Measurements from ENCODE around the gene NF1.
"Not testable (repeated sequence)": the region's sequence is repeated elsewhere in the genome, so short reads cannot be mapped to it uniquely, and the experiment has no call there.

Gene NF1

DNA sequence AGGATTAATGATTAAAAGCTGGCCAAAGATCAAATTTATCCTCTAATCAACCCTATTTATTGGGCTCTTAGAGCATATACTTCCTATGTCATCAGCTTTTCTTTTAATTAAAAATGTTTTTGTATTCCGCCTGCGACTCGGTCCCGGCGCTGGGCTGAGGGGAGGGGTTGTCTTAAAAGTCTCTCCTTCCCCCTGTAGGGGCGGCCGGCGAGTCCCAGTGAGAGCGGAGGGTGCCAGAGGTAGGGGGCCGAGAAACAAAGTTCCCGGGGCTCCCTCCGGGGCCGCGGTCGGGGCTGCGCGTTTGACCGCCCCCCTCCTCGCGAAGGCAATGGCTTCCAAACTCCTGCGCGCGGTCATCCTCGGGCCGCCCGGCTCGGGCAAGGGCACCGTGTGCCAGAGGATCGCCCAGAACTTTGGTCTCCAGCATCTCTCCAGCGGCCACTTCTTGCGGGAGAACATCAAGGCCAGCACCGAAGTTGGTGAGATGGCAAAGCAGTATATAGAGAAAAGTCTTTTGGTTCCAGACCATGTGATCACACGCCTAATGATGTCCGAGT, 250.5 kb downstream of the NF1 start:
- DNase-seq (ENCODE audit: low read depth in 3 of 3): not testable (repeated sequence)

DNA sequence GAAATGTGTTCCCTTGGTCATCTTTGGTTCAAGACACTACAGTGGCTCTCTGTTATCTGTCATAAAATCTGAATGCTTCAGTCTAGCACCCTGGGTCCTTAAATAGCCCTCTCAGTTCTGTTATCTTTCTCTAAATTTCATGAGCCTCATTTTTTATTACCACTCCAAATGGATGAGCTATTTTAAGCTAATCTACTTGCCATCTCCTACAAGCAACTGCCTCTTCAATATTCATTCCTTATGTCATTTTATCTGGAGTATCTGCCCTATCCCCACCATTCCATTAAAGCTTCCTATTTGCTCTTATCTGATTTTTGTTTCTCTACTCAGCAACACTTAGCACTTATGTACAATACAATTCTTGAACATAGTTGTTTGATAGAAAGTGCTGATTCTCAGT, 254.7 kb downstream of the NF1 start:
- no peak for DNase-seq (ENCODE audit: low read depth in 3 of 3)

DNA sequence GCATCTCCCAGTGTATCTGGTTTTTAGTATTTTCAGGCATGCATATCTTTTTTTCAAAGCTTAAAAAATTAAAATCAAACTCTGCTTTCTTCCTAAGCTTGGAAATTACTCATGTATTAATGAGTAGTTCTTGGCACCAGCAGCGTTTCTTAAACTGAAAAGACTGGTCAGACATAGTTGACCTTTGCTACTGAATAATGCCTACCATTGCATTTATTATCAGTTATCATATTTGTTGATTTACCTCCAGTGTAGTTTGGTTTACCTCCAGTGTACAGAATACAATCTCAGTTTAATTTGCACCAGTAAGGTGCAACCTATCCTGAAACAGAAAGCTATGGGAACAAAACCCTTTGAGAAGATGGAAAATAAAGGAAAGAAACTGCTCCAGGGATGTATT, 261.2 kb downstream of the NF1 start:
- DNase-seq (ENCODE audit: low read depth in 3 of 3): no peak

DNA sequence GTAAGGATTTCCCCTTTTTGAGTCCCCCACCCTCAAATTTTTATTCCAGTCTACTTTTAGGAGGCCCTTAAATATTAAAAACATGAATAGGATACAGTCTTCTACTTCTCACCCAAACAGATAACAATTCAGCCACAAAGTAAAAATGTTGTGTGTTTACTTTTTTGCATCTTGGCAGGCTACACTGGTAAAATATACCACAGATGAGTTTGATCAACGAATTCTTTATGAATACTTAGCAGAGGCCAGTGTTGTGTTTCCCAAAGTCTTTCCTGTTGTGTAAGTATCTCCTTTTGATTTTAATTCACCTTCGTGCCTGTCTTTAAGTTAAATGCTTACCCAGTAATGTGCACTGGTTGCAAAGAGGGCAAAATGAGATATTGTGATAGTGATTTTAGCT, 262.3 kb downstream of the NF1 start:
- no peak for DNase-seq (ENCODE audit: low read depth in 3 of 3)

DNA sequence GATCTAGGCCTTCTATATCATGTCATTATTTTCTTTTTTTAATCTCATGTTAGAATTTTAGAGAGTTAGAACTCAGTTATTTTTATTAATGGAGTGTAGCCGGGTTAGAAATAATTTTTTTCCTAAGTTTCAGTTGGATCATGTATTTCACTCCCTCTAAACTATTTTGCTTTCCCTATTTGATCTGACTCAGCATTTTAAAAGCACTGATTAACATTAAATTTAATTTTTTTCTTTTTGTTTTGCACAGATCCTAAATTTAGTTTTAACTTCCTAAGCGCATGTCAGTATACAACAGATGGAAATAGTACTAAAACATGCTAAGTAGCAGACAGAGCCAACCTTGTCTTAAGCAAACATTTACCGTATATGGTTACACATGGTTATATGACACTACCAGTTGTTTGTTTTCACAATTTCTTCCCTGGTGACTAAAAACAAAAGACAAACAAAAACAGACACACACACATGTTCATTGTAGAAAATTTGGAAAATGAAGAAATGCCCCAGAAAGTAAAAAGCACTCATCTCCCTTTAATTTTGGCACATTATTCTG, 263.1 kb downstream of the NF1 start:
- DNase-seq (ENCODE audit: low read depth in 3 of 3): no peak

DNA sequence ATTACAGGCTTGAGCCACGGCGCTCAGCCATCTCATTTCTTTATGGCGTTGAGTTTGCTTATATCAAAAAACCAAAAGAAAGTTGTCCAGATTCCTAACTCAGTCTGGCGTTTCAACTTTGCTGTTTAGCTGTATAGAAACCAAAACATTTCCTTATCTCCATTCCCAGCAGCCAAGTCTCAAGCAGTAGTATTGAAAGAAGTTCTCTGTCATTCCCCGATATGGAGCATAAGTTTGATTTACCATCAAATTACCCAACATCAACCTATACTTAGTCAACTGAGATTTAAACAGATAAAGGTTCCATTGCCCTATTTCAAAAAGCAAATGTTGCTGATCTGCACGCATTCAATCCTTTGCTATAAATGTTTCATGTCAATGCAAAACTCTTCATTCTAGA, 269.2 kb downstream of the NF1 start:
- no peak for DNase-seq (ENCODE audit: low read depth in 3 of 3)

DNA sequence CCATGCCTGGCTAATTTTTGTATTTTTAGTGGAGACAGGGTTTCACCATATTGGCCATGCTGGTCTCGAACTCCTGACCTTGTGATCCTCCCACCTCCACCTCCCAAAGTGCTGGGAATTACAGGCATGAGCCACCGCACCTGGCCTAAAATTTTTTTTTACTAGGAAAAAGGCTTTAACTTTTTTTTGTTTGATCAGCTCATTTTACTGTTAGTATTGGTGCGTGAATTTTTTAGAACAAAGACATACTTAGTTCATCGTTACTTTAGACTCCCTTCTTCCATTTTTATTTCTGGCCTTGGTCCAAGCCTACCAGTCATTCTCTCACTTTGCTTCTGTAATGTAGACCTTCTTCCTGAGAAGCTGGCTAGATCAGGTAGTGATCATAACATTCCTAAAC, 271.3 kb downstream of the NF1 start:
- DNase-seq (ENCODE audit: low read depth in 3 of 3): no peak

DNA sequence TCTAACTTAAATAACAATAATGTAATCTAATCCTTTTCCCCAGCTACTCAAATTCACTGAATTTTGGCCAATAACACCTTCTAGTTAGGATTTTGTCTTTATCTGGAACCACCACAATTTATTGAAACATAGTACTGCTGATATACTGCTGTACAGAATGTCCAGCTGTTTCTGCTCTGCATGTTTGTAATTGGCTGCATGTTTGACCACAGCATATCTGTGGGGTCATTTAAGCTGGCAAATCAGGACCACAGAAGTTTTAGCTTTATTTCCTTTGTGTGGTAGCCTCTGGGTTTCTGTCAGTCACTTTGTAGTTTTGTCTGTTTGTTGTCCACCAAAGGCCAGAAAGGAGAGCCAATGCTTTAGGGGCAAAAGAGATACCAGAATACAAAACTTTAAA, 274.5 kb downstream of the NF1 start:
- no peak for DNase-seq (ENCODE audit: low read depth in 3 of 3)

DNA sequence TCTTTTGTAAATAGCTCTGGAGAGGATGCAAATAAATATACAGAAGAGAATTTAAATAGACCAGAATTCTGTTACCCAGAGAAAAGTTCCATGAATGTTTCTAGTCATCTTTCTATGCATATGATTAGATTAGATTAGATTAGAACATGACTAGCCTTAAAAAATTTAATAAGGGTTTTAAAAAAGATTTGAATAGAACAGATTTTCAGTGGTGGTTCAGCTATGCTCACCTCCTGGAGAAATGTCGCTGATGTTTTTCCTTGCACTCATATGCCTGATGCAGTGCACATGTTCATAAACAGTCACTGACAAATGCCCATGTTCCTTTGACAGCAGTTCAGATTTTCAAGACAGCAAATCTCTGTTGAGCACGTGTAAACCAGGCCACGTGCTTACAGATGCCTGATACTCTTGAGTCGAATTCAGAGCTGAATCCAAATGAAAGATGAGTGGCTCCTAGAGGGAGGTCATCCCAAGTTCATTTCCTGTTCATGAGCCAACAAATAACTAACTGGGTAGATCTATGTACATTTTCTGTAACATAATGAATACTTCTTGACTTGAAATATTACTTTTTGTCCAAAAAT, 276.8 kb downstream of the NF1 start:
- DNase-seq (ENCODE audit: low read depth in 3 of 3): no peak

DNA sequence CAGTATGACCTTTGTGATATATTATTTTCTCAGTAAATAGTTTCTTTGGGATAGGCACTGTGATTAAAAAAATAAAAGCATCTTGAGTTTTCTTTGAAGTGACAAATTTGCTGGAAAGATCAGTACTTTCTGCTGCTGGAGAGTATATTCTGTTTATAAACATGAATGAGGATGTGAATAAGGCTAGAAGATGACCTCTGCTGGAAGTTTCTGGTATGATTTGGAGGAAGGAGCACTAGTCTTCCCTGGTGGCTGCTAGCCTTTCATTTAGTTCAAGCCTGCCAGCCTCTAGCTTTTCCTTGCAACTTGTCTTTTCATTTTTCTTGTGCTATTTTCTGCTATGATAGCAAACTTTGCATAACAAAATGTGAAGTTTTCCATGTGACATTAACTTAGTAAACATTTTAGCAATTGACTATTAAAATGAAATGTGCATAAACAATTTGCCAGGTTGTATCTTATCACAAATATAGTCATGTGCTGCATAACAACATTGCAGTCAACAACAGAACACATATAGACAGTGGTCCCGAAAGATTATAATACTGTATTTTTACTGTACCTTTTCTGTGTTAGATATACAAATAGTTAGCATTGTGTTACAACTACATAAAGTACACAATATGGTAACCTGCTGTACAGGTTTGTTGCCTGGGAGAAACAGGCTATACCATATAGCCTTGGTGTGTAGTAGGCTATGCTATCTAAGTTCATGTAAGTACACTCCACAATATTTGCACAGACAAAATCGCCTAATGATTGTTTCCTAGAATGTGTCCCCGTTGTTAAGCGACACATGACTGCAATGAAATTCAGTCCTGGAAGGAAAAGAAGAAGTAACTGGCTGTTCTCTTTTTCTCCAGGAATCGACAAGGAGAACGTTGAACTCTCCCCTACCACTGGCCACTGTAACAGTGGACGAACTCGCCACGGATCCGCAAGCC, 278.6 kb downstream of the NF1 start:
- DNase-seq (ENCODE audit: low read depth in 3 of 3): no peak

DNA sequence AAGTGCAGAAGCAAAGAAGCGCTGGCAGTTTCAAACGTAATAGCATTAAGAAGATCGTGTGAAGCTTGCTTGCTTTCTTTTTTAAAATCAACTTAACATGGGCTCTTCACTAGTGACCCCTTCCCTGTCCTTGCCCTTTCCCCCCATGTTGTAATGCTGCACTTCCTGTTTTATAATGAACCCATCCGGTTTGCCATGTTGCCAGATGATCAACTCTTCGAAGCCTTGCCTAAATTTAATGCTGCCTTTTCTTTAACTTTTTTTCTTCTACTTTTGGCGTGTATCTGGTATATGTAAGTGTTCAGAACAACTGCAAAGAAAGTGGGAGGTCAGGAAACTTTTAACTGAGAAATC, 279.3 kb downstream of the NF1 start:
- no peak for DNase-seq (ENCODE audit: low read depth in 3 of 3)

DNA sequence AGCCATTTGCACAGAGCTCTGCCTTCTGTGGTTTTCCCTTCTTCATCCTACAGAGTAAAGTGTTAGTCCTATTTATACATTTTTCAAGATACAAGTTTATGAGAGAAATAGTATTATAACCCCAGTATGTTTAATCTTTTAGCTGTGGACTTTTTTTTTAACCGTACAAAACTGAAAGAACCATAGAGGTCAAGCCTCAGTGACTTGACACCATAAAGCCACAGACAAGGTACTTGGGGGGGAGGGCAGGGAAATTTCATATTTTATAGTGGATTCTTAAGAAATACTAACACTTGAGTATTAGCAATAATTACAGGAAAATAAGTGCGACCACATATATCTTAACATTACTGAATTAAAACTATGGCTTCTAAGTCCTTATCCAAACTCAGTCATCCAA, 279.7 kb downstream of the NF1 start:
- DNase-seq (ENCODE audit: low read depth in 3 of 3): no peak

DNA sequence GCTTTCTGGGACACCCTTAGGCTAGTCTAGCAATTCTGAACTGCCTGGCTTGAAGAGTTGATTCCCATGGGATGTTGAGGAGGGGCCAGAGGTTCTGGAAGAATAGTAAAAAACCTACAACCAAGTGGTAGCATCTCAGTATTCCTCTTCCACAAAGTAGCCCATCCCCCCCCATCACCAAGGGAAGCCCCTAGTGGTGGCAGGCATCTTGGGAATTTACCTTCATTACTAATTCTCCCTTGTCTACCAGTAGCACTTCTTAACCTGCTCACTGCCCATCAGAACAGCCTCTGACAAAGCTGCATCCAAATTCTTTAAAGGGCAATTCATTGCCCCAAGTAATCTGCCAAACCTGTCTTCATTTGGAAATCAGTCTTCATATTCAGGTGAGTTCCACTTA, 283.9 kb downstream of the NF1 start:
- no peak for DNase-seq (ENCODE audit: low read depth in 3 of 3)

DNA sequence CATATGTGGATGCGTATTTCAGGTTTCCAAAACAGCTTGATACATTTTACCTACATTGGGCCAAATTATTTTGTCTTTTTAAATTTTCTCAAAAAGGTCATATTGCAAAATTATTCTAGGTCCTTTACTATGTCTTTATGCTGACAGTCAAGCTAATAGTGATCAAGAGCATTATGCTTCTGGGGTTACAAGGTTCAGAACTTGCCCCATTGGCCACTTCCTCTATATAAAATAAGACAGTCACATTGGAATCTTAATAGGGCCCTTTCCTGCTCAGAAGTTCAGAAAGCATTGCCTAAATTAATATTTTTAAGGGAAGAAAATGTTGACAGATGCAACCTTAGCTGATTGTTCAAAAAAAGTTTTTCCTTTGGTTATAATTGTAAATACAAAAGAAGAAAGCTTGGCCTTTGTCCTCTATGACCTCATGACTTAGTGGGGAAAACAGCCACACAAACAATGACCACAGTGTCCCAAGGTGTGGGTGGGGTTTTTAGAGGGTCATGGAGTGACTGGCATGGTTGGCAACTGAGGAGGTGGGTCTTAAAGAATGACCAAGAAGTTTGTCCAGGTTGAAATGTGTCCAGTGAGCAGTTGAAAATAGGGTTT, 284.9 kb downstream of the NF1 start:
- no peak for DNase-seq (ENCODE audit: low read depth in 3 of 3)

DNA sequence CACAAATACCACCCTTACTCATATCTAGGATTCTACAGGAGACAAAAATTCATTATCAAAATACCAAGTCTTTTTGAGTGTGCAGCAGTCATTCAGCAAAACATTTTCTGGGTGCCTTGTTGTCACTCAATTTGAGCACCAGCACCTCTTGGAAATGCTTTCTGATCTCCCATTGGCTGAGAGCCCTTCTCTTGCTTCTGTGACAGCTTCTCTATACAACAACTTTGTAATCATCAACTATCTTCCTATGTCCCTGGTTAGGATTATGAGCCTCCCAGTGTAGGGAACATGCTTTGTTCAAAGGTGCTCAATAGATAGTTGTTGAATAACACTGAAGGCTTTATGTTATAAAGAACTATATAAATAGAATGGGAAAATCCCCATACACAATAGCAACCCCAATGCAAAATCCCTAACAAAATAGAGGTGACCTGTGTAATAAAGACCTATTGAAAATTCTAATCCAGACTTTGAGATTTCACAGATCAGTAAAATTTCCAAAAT, 286.4 kb downstream of the NF1 start:
- DNase-seq (ENCODE audit: low read depth in 3 of 3): no peak

DNA sequence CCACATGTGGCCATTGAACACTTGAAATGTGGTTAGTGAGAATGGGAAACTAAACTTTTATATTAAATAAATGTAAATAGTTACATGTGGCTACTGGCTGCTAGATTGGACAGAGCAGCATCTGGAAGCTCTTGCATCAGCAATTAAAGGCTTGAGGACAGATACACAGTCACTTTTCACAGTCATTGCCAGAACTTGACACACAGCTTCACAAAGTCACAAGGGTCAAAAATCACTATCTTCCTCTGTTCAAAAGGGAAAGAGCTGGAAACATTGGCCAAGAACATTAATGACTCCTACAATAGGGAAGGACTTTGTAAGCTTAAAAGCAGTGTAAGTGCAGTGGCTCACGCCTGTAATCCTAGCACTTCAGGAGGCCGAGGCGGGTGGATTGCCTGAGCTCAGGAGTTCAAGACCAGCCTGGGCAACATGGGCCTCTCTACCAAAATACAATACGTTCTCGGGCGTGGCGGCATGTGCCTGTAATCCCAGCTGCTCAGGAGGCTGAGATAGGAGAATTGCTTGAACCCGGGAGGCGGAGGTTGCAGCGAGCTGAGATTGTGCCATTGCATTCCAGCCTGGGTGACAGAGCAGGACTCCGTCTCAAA, 288.0 kb downstream of the NF1 start:
- not testable (repeated sequence) for DNase-seq (ENCODE audit: low read depth in 3 of 3)

DNA sequence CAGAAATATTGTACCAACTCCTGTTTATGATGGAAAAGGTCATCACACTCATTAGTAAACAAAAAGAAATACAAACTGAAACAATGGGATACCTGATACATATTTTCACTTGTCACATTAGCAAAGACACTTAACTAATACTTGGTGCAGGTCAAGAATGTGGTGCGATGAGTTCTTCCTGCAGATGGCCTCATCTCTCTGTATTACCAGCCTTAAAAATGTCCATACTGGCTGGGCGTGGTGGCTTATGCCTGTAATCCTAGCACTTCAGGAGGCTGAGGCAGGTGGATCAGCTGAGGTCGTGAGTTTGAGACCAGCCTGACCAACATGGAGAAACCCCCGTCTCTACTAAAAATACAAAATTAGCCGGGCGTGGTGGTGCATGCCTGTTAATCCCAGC, 288.7 kb downstream of the NF1 start:
- DNase-seq (ENCODE audit: low read depth in 3 of 3): not testable (repeated sequence)

DNA sequence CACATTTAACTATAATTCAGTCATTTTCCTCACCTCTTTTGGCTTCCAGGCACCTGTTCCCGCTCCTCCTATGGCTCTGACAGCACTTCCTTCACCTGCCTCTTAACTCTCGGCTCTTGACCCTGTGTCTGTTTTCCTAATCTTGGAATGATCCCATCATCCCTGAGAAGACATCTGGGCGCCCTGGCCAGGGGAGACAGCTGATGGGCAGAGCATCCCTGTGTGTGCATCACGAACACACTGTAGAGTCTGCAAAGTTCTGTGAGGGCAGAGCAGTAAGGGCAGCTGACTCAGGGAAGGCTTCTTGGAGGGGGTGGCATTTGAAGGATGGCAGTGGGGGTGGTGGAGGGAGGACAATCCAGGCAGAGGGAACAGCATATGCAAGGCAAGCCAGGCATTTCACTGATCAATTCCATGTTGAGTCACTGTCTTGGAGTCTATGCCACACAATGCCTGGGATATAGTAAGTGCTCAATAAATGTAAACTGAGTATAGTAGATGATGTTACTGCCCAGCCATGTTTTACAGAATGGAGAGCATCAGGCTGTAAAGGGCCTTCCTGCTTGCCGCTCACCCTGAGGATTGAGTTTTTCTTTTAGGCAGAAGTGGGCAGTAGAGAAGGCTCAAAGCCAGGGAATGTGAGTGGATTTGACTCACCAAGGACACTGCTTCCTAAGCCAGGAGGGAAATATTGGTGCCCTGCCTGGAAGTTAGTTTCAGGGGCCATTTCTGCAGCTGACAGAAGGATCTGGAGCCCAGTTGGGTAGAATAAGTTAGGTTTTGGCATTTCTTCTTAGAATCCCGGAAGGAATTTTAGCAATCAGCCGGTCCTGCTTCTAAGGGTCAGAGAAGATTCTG, 290.9 kb downstream of the NF1 start:
- DNase-seq (ENCODE audit: low read depth in 3 of 3): no peak

DNA sequence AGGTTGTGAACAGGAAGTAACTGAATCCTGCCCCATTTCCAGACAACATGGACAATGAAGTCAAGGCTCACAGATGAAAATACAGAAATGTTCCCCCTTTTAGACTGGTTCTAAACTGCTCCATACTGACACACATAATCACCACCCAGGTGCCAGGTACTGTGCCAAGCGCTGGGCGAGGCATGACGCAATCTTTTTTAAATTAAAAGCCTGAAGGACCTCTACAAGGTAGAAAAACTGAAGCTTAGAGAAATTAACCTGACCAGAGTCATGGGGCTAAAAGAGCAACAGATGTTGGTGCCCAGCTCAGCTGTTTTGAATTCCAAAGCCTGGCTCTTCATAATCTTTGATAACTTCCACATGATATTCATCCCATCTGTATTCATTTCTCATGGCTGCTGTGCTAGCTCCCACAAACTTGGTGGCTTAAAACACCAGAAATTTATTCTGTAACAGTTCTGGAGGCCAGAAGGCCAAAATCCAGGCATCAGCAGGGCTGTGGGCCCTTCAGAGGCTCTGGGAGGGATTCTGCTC, 291.8 kb downstream of the NF1 start:
- DNase-seq (ENCODE audit: low read depth in 3 of 3): no peak

DNA sequence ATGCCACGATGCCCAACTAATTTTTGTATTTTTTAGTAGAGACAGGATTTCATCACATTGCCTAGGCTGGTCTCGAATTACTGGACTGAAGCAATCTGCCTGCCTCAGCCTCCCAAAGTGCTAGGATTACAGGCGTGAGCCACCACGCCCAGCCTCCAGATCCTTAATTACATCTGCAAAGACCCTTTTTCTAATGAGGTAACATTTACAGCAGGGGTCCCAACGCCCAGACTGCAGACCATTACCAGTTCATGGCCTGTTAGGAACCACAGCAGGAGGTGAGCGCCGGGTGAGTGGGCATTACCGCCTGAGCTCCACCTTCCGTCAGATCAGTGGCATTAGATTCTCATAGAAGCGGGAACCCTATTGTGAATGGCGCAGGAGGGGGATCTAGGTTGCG, 292.7 kb downstream of the NF1 start:
- no peak for DNase-seq (ENCODE audit: low read depth in 3 of 3)

DNA sequence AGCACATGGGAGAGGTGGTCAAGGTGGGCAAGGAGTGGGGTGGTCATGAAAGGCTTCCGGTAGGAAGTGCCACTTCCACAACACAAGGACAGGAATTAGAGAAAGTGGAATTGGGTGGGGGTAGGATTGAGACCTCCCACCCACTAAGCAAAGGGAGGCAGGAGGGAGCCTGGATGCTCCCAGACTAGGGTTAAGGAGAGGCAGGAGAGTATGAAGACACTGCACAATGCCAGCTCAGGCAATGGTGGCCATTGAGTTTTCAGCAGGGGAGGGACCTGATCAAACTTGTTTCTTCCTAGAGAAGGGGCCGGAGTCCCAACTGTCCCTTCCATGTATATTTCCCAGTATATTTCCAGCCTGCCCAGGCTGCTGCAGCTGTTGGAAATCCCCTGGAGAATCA, 293.6 kb downstream of the NF1 start:
- DNase-seq (ENCODE audit: low read depth in 3 of 3): no peak
